ENCODE data around the gene PFKFB2.

DNA sequence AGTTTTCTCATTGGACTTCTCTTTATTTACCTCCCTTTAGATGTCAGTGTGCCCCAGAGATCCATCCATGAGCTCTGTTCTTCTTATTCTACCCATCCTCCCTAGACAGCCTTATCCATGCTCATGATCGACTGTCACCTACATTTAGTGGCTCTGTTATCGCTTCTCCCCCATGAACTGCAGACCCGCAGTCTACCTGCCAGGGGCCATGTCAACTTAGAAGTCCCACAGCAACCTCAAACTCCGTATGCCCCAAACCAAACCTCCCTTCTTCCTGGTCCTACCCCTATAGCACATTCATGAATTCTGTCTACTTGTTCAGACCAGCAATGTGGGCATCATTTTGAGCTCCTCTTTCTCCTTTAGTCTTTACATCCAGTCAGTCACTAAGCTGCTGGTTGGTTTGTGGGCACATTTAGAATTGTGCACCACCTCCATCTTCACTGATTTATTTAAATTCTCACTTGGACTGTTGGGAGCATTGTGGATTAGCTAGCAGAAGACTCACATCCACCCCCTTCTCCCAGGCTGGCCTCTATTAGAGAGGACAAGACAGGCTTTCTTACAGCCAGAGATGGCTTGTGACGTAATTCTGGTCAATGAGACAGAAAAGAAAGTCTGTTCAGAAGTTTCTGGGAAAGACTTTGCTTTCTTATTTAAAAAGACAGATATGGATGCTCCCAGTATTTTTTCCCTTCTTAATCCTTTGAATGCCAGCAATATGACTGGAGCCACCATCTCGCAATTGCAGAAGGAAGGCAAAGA is 39.6 kb upstream of the PFKFB2 start:
- TF ChIP-seq SUZ12 (IDR thresholded peaks at IDR 0.05; ENCODE audit: extremely low read depth, insufficient read depth, insufficient read length) (no peak), YY1 (IDR thresholded peaks at IDR 0.05; ENCODE audit: insufficient read depth, insufficient read length) (no peak), ZNF274 (IDR thresholded peaks at IDR 0.05; ENCODE audit: low read depth, low read length) (no peak)

Measured in NT2/D1 (cell line).